Measurements from ENCODE around the gene COL20A1. TPM values are rescaled to one million over a fixed set of nuclear protein-coding genes. Genes with fewer than 3 reads are reported as not detected.
"Not testable (repeated sequence)": the region's sequence is repeated elsewhere in the genome, so short reads cannot be mapped to it uniquely, and the experiment has no call there.

The COL20A1 gene
- total RNA-seq, 1 donor from 2014 or later, result 5.0 TPM

GRCh38 chr20:63333241-63333836 is 40.4 kb downstream of the COL20A1 start:
- Histone ChIP-seq H4K20me1 (ENCODE audit: insufficient read depth, low read length) (peaks cover 4% of the 10 kb centered on the region), H3K36me3 (ENCODE audit: insufficient read depth, low read length) (no peaks in the 10 kb centered on the region), H3K4me1 (ENCODE audit: insufficient read depth, low read length) (peaks cover 4% of the 10 kb centered on the region), H3K9ac (ENCODE audit: low read length) (no peak overlapping the region), H3K4me3 (ENCODE audit: insufficient read depth, low read depth, low read length) (no peak overlapping the region), H3K27ac (ENCODE audit: low read depth, low read length) (no peak overlapping the region), H3K9me3 (ENCODE audit: insufficient read depth, low read depth, low read length) (peaks cover 6% of the 10 kb centered on the region), H3K27me3 (ENCODE audit: insufficient read depth, low read length) (peaks cover 4% of the 10 kb centered on the region), H2AFZ (ENCODE audit: low read depth, low read length) (no peak overlapping the region), H3K4me2 (ENCODE audit: low read length) (no peak overlapping the region), H3K79me2 (ENCODE audit: insufficient read depth, low read length) (no peaks in the 10 kb centered on the region)
- Mint-ChIP-seq H3K4me3 (ENCODE audit: unreplicated experiment) (no peak overlapping the region), H3K9me3 (ENCODE audit: unreplicated experiment) (peaks cover 11% of the 10 kb centered on the region), H3K36me3 (ENCODE audit: low read depth, unreplicated experiment) (peaks cover 11% of the 10 kb centered on the region), H3K27ac (ENCODE audit: unreplicated experiment) (no peak overlapping the region), H3K27me3 (ENCODE audit: low read depth, unreplicated experiment) (peaks cover 16% of the 10 kb centered on the region), H3K4me1 (ENCODE audit: low read depth, unreplicated experiment) (peaks cover 17% of the 10 kb centered on the region)
- no peak for TF ChIP-seq CTCF (IDR thresholded peaks at IDR 0.05; ENCODE audit: insufficient read depth, low read depth, low read length)
- no peak for TF ChIP-seq EZH2 (IDR thresholded peaks at IDR 0.05; ENCODE audit: insufficient read depth, low read length)
- no peak for DNase-seq (ENCODE audit: low read depth)
- no peak for FAIRE-seq

- H3K4me1 ChIP-seq (ENCODE audit: insufficient read depth, low read length), result peaks cover 4% of the 10 kb centered on the region
- DNase-seq (ENCODE audit: low read depth) (no peak), FAIRE-seq (no peak)
- Mint-ChIP-seq H3K36me3 (ENCODE audit: low read depth, unreplicated experiment) (peaks cover 9% of the 10 kb centered on the region), H3K27me3 (ENCODE audit: low read depth, unreplicated experiment) (peaks cover 16% of the 10 kb centered on the region), H3K4me3 (ENCODE audit: unreplicated experiment) (no peak overlapping the region), H3K27ac (ENCODE audit: unreplicated experiment) (no peak overlapping the region), H3K9me3 (ENCODE audit: unreplicated experiment) (peaks cover 11% of the 10 kb centered on the region), H3K4me1 (ENCODE audit: low read depth, unreplicated experiment) (peaks cover 17% of the 10 kb centered on the region)
- H3K36me3 ChIP-seq (ENCODE audit: insufficient read depth, low read length), result no peaks in the 10 kb centered on the region
- H4K20me1 ChIP-seq (ENCODE audit: insufficient read depth, low read length), result peaks cover 4% of the 10 kb centered on the region
- H2AFZ ChIP-seq (ENCODE audit: low read depth, low read length), result no peak overlapping the region
- H3K4me3 ChIP-seq (ENCODE audit: insufficient read depth, low read depth, low read length), result no peak overlapping the region
- no peak for TF ChIP-seq CTCF (IDR thresholded peaks at IDR 0.05; ENCODE audit: insufficient read depth, low read depth, low read length)
- TF ChIP-seq EZH2 (IDR thresholded peaks at IDR 0.05; ENCODE audit: insufficient read depth, low read length), result no peak
- no peaks in the 10 kb centered on the region for H3K79me2 ChIP-seq (ENCODE audit: insufficient read depth, low read length)
- H3K27me3 ChIP-seq (ENCODE audit: insufficient read depth, low read length), result peaks cover 4% of the 10 kb centered on the region
- H3K9me3 ChIP-seq (ENCODE audit: insufficient read depth, low read depth, low read length), result peaks cover 6% of the 10 kb centered on the region
- H3K27ac ChIP-seq (ENCODE audit: low read depth, low read length), result no peak overlapping the region
- no peak overlapping the region for H3K9ac ChIP-seq (ENCODE audit: low read length)
- H3K4me2 ChIP-seq (ENCODE audit: low read length), result no peak overlapping the region
These were observed 41.4 kb downstream of the COL20A1 start for GRCh38 chr20:63334356-63334755.

GRCh38 chr20:63335060-63335459 is 42.1 kb downstream of the COL20A1 start:
- H3K27me3 Mint-ChIP-seq (ENCODE audit: low read depth, unreplicated experiment), result peaks cover 14% of the 10 kb centered on the region
- not testable (repeated sequence) for H4K20me1 ChIP-seq (ENCODE audit: insufficient read depth, low read length); H3K4me3 ChIP-seq (ENCODE audit: insufficient read depth, low read depth, low read length); H2AFZ ChIP-seq (ENCODE audit: low read depth, low read length); H3K9me3 ChIP-seq (ENCODE audit: insufficient read depth, low read depth, low read length); H3K27ac ChIP-seq (ENCODE audit: low read depth, low read length); H3K4me1 ChIP-seq (ENCODE audit: insufficient read depth, low read length); H3K36me3 ChIP-seq (ENCODE audit: insufficient read depth, low read length); H3K9ac ChIP-seq (ENCODE audit: low read length); H3K4me3 Mint-ChIP-seq (ENCODE audit: unreplicated experiment); FAIRE-seq; DNase-seq (ENCODE audit: low read depth); H3K27me3 ChIP-seq (ENCODE audit: insufficient read depth, low read length); H3K79me2 ChIP-seq (ENCODE audit: insufficient read depth, low read length); H3K27ac Mint-ChIP-seq (ENCODE audit: unreplicated experiment); H3K36me3 Mint-ChIP-seq (ENCODE audit: low read depth, unreplicated experiment); H3K4me2 ChIP-seq (ENCODE audit: low read length)
- H3K9me3 Mint-ChIP-seq (ENCODE audit: unreplicated experiment), result peaks cover 11% of the 10 kb centered on the region
- H3K4me1 Mint-ChIP-seq (ENCODE audit: low read depth, unreplicated experiment), result peaks cover 17% of the 10 kb centered on the region
